ENCODE results near the gene LY86.
"Not testable (repeated sequence)": the region's sequence is repeated elsewhere in the genome, so short reads cannot be mapped to it uniquely, and the experiment has no call there.

The LY86 gene

GRCh38 chr6:6655805-6656251 lies 67.3 kb downstream of the LY86 start:
- DNase-seq: no peak

DNA sequence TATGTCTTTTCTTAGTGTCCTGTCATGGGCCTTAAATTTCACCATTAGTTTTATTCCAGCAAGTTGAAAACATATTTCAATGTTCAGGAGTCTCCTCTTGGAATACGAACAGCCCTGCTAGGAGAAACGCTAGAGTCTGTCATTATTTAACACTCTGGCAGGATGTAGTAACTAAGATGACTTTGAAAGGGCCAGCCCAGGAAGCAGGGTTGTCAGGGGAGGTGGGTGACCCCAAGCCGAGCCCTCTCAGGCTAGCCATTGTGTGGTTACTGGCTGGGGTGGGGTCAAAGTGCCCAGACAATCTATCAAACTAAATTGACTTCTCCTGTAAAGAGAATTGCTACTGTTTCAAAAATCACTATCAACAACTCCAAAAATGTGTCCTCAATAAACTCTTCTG lies 67.8 kb downstream of the LY86 start:
- no peak for DNase-seq

DNA sequence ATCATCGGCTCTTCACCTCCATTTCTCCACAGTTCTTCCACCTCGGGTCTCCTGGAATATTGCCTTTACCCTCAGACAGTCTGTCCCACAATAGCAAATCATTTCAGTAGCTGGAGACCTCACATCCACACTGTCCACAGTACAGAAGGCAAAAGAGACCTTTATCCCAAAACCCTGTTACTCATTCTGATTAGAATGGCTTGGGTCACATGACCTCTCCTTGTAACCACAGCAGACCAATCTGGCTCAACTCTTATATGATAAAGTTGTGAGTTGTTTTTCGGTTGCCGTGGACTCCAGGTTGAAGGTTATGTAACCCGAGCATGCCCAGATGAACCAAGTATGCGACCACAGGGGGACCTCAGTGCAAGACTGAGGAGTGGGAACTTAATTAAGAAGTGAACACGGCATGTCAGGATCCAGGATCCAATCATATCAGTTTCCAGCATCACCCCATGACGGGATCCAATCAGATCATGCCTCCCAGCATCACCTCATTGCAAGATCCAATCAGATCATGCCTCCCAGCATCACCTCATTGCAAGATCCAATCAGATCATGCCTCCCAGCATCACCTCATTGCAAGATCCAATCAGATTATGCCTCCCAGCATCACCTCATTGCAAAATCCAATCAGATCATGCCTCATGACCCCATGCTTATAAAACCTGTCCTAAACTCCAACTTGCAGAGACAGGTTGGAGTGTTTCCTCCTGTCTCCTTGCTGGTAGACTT lies 68.7 kb downstream of the LY86 start:
- DNase-seq: no peak

DNA sequence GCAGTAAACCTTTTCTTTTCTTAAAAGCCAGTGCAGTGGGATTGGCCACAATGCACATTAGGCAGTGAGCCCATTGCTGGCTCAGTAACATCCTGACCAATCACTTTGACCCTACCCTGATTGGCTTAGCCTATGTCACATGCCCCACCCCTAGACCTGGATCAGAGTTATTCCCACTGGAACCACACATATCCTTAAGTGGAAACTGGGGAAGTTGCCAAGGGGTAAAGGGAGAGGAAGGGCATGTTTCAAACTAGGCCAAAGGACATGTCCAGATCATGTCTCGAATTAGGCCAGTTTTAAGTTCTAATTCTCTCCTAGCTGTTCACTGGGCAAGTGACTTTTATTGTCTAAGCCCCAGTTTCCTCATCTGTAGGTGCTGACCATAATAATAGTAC lies 69.3 kb downstream of the LY86 start:
- no peak for DNase-seq

- DNase-seq: no peak
Measured at GRCh38 chr6:6659600-6660327, 71.2 kb downstream of the LY86 start.

GRCh38 chr6:6660339-6661045 lies 72.0 kb downstream of the LY86 start:
- DNase-seq: no peak

DNA sequence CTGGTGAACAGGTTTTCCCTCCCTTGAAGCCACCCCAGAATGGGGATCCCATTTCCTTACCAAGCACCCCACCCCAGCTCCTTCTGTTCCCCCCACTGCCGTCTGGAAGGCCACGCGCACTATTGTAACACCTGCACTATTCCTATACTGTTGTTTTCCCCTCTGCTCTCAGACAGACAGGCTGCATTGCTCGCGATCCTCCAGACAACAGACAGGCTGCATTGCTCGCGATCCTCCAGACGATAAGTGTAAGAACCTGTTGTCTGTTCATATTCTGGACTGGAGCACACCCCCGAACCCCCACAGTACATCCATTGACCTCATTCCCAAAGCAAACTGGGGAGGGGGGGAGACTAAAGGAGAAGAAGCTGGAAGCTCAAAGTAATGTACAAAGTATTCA lies 72.7 kb downstream of the LY86 start:
- DNase-seq: no peak

GRCh38 chr6:6661684-6662083 lies 73.2 kb downstream of the LY86 start:
- peak; percentile 62 for DNase-seq

DNA sequence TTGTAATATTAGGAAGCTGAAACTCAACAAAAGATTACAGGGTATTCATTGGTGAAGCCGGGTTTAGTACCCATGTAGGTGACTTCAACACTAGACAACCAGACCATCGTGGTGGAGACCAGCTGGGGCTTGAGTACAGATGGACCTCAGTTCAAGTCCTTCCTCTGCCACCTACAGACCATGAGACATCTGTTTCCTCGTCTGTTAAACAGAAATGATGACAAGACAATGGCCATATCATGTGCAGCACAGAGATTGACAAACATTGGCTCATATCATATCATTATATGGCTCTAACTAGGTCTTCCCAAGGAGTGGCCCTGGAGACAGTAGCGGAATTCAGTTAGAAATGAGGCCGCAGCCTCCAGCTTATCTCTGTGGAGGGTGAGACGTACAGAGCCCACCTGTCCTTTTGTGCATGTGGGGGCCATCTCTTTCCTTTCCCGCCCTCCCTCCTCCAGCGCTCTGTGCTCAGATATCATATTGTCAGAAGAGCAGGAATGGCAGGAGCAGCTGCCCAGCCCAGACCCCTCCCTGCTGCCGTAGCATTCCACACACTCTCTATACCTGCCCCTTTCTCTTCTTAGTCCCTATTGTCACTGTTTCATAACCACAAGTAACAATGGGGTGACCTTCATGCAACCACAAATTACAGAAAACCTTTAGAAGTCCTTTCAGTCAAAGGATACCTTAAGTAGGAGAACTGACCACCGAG lies 75.1 kb downstream of the LY86 start:
- no peak for DNase-seq

DNA sequence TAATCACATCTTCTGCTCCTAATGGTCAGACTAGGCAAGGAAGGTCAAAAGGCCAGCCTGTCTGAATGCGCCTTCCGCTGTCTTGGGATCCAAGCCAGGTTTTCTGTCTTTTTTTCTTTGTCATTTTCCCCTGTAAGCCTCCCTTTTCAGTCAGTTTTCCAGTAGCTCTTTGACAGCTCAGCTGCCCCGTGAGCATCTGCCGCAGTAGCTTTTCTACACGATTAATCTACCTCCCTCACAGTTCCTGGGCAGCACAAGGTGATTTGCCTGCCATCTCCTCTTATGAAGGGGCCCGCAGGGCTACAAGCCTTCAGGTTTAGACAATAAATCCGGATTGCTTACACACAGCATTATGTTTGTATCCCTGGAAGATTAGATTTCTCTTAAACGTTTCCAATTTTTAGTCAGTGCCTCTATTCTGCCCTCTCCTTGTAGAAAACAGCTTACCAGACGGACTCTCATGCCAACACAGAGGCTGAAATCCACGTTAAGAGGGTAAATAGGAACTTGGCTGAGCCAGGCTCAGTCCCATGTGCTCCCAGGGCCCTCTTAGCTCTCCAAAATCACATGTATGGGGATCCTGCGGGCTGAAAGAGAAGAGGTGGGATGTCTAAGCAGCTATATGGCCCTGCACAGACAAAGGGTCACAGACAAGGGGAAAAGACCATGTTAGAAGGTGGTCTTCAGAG lies 77.2 kb downstream of the LY86 start:
- peak; percentile 68 for DNase-seq

GRCh38 chr6:6670150-6670549 lies 81.6 kb downstream of the LY86 start:
- DNase-seq: not testable (repeated sequence)

- no peak for DNase-seq
Measured at GRCh38 chr6:6674872-6675271, 86.4 kb downstream of the LY86 start.

DNA sequence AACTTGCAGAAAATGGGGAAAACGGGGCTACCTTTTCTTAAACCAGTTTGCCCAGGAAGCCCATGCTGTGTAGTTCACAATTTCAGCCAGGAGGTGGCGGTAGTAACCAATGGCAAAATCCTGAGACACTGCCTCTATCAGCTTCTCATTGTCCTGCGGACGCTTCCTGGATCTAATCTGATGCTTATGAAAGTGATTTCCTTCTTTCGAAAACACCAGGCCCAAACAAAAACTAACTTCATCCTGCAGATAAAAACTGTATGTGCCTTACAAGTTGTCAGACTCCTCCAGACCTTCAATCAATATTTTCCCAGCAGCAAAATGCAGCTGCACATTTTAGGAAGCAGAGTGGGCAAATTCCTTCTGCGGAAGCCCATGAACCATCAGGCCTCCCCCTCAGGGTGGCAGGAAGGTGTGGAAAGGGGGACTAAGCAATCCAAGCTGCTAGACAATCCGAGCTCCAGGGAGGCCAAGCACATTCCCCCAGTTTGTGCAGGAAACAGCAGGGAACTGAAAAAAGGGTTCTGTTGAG lies 88.5 kb downstream of the LY86 start:
- peak; percentile 95 for DNase-seq

DNA sequence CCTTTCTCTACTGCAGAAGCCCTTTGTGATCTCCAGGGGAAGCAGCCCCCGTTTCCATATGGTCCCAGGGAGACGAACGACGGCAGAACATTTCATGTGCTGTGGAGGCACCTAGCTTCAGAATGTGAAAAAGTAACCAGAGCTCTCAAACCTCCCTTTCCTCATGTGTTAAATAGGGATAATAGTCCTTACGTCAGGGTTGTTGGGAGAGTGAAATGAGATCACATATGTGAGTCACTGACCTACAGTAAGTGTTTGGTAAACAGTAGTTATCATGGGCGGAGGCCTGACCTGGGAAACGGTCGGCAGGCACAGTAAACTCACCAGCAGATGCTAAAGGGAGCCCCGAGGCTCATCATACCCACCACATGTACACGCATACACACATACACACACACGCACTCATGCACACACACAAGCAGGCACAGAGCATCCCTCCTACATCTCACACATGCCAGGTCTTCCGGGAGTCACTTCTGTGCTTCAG lies 89.7 kb downstream of the LY86 start:
- no peak for DNase-seq

GRCh38 chr6:6678811-6679210 lies 90.3 kb downstream of the LY86 start:
- no peak for DNase-seq

GRCh38 chr6:6679633-6680032 lies 91.1 kb downstream of the LY86 start:
- DNase-seq: no peak

GRCh38 chr6:6680526-6680925 lies 92.0 kb downstream of the LY86 start:
- peak; percentile 59 for DNase-seq

- no peak for DNase-seq
Measured at GRCh38 chr6:6681075-6681849, 92.7 kb downstream of the LY86 start.

GRCh38 chr6:6682225-6682624 lies 93.7 kb downstream of the LY86 start:
- DNase-seq: no peak

GRCh38 chr6:6683969-6684833 lies 95.7 kb downstream of the LY86 start:
- DNase-seq: no peak
